Ovary (tissue), 9 donors: ENCODE measurements around the gene ANKRD31. TPM values are rescaled to one million over a fixed set of nuclear protein-coding genes. Genes with fewer than 3 reads are reported as not detected.
"Not testable (repeated sequence)": the region's sequence is repeated elsewhere in the genome, so short reads cannot be mapped to it uniquely, and the experiment has no call there.

Experiments used
- DNase-seq, 5 donors: peaks; one replicate each; pipeline ENCODE4 v3.0.0-alpha.2; 2019 to 2020
- H3K27ac ChIP-seq, 2 donors: fragments of 200-600 bp; one replicate each; pipeline versions ENCODE4 v1.5.1 to v1.8.0; 2019 to 2022
- H3K27me3 ChIP-seq: fragments of 200-600 bp; one replicate; pipeline ENCODE4 v1.8.0; 2022
- H3K36me3 ChIP-seq: fragments of 200-600 bp; sonication (generic); one replicate; pipeline ENCODE4 v1.5.1; 2019
- H3K4me1 ChIP-seq: one replicate; pipeline ENCODE4 v1.8.1; 2013; ENCODE audit warnings: mild to moderate bottlenecking, moderate library complexity; ENCODE audit not compliant: insufficient read depth
- H3K4me3 ChIP-seq: fragments of 200-600 bp; sonication (generic); one replicate; pipeline ENCODE4 v1.5.1; 2017
- H3K9me3 ChIP-seq, 2 donors: fragments of 200-600 bp in 1 of 2; sonication (generic) in 1 of 2; one replicate each; pipeline versions ENCODE4 v1.5.1 to v1.8.1; 2013 to 2019; ENCODE audit warnings: mild to moderate bottlenecking in 1 of 2, moderate library complexity in 1 of 2
- CTCF ChIP-seq, 3 donors: fragments of 450-650 bp in 2 of 3; fragments of 200-600 bp in 1 of 3; IDR thresholded peaks; one replicate each; pipeline versions ENCODE4 v1.5.1 to v1.8.0; 2016 to 2022; ENCODE audit warnings: antibody characterized with exemption in 3 of 3, mild to moderate bottlenecking in 1 of 3
- EP300 ChIP-seq: sonication (generic); formaldehyde crosslinking; IDR thresholded peaks from one replicate; pipeline ENCODE4 v1.6.1; 2017; ENCODE audit warnings: antibody characterized with exemption
- POLR2A ChIP-seq: fragments of 450-650 bp; IDR thresholded peaks from one replicate; pipeline ENCODE4 v1.6.1; 2017; ENCODE audit warnings: antibody characterized with exemption, mild to moderate bottlenecking, moderate library complexity
- WGBS, 3 donors: extraction: QIAGEN DNeasy Blood & Tissue Kit in 1 of 3; methylation state at CpG; one replicate each; pipeline versions ENCODE4 v1.1.5 to v1.1.7; 2013 to 2017; 5-methylcytosine and 5-hydroxymethylcytosine counted together
- intact Hi-C, 4 donors: fragments of 100-400 bp; cut with DNase I; formaldehyde crosslinking; loops; one replicate each; pipeline versions ENCODE4 v1.11.0 to v1.15.1; 2022 to 2023
- polyA plus RNA-seq, 2 donors: library from polyadenylated mRNA; stranded (reverse); fragments of 200-250 nt in 1 of 2; fragments of 350-450 nt in 1 of 2; fragmentation: Illumina TruSeq in 1 of 2; extraction: RNeasy Lipid Tissue Mini Kit (QIAGEN cat#74804) in 1 of 2; gene quantifications; one replicate each; pipeline ENCODE4 v1.2.3, GENCODE V29; 2013 to 2014
- total RNA-seq, 7 donors: library from RNA; depleted of rRNA in 2 of 7; stranded (reverse); fragments of >200 nt in 2 of 7; fragmentation: NEBNext Ultra II Directional in 3 of 7; extraction: Animal tissue kit (Norgen Biotek cat#: 25700) in 3 of 7; gene quantifications; one replicate each; pipeline versions ENCODE4 v1.1.0 to v1.2.4, GENCODE V29; 2016 to 2023
- donor health status: DM: no; HTN: no; CAD: no; lungs with moderate emphysema.
- donor health status: DM: no; HTN: no; CAD: no.
- donor health status: Bipolar disorder and iron deficiency.
- donor health status: DM: yes; HTN: yes; CAD: no.
- donor health status: DM: no; HTN: no; CAD: no.
- donor health status: DM: yes; HTN: yes; CAD: no.

The ANKRD31 gene
- total and polyA plus RNA-seq, 9 donors = 0.11 to 0.55 (median 0.36) TPM

DNA sequence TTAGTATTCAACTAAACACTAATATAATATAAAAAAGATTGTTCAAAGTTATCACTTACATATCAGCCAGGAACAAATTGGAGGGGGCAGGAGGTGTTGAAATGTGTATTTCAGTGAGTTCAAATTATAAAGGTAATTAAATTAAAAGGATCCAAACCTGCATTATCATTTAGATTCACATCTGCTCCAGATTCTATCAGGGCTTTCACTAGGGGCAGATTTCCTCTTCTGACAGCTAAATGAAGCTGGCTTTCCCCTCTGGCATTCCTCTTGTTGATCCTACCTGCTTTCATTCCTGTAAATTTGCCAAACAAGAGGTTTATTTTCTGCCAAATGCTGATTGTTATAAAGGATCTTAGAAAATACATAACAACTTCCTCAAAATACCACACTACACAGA lies 98.0 kb downstream of the ANKRD31 start:
- no peak for TF ChIP-seq CTCF (IDR thresholded peaks at IDR 0.05)
- no peak for TF ChIP-seq EP300
- TF ChIP-seq POLR2A = no peak
- intact Hi-C loops = no loop called here
- no peaks in the 10 kb centered on the region for H3K27me3 ChIP-seq

GRCh38 chr5:75130818-75131349 lies 105.8 kb downstream of the ANKRD31 start:
- no peak for TF ChIP-seq CTCF (IDR thresholded peaks at IDR 0.05)
- TF ChIP-seq EP300 = no peak
- no peak for TF ChIP-seq POLR2A
- Histone ChIP-seq H3K27me3 (no peaks in the 10 kb centered on the region), H3K9me3 (no peaks in the 10 kb centered on the region), H3K4me3 (no peak overlapping the region), H3K4me1 (no peaks in the 10 kb centered on the region), H3K36me3 (no peaks in the 10 kb centered on the region), H3K27ac (no peak overlapping the region)
- DNase-seq = peak in 2 of 5 donors; percentile 3 to 10
- 94 to 96% (median 95%) methylated on average over 21 of the region's 21 CpGs for WGBS, 3 donors
- intact Hi-C loops = no loop called here

More for the DNA sequence above, 98.0 kb downstream of the ANKRD31 start:
- Histone ChIP-seq H3K36me3 (no peaks in the 10 kb centered on the region), H3K9me3 (no peaks in the 10 kb centered on the region), H3K4me1 (no peaks in the 10 kb centered on the region), H3K4me3 (no peak overlapping the region), H3K27ac (no peak overlapping the region)
- no peak for DNase-seq

GRCh38 chr5:75116856-75117255 lies 119.8 kb downstream of the ANKRD31 start:
- Histone ChIP-seq H3K27me3 (no peaks in the 10 kb centered on the region), H3K9me3 (no peaks in the 10 kb centered on the region), H3K4me3 (no peak overlapping the region), H3K36me3 (no peaks in the 10 kb centered on the region), H3K27ac (no peak overlapping the region), H3K4me1 (no peaks in the 10 kb centered on the region)
- DNase-seq = no peak
- no peak for TF ChIP-seq EP300
- no peak for TF ChIP-seq CTCF (IDR thresholded peaks at IDR 0.05)
- TF ChIP-seq POLR2A = no peak
- intact Hi-C loops = no loop called here

GRCh38 chr5:75114311-75114710 lies 122.4 kb downstream of the ANKRD31 start:
- H3K36me3 ChIP-seq, H3K27ac ChIP-seq, DNase-seq, H3K27me3 ChIP-seq, H3K9me3 ChIP-seq, intact Hi-C loops, H3K4me1 ChIP-seq, H3K4me3 ChIP-seq: not testable (repeated sequence)
- WGBS, 3 donors = 74 to 80% (median 77%) methylated on average over 1 of the region's 1 CpG

GRCh38 chr5:75113354-75114113 lies 123.1 kb downstream of the ANKRD31 start:
- TF ChIP-seq CTCF (IDR thresholded peaks at IDR 0.05) (no peak), EP300 (no peak), POLR2A (no peak)
- intact Hi-C loops = no loop called here
- Histone ChIP-seq H3K27ac (no peak overlapping the region), H3K27me3 (no peaks in the 10 kb centered on the region), H3K9me3 (no peaks in the 10 kb centered on the region), H3K36me3 (no peaks in the 10 kb centered on the region), H3K4me1 (no peaks in the 10 kb centered on the region), H3K4me3 (no peak overlapping the region)
- no peak for DNase-seq
- 71 to 81% (median 72%) methylated on average over 4 of the region's 4 CpGs for WGBS, 3 donors
